ENCODE results near the gene MYO1F.
"Not testable (repeated sequence)": the region's sequence is repeated elsewhere in the genome, so short reads cannot be mapped to it uniquely, and the experiment has no call there.

Gene MYO1F

GRCh38 chr19:8600064-8600463 is 22.8 kb upstream of the MYO1F start:
- no peak for DNase-seq (ENCODE audit: low read depth)

GRCh38 chr19:8596168-8596567 is 18.9 kb upstream of the MYO1F start:
- DNase-seq (ENCODE audit: low read depth), result no peak

GRCh38 chr19:8595651-8596050 is 18.4 kb upstream of the MYO1F start:
- no peak for DNase-seq (ENCODE audit: low read depth)

GRCh38 chr19:8593931-8594330 is 16.7 kb upstream of the MYO1F start:
- no peak for DNase-seq (ENCODE audit: low read depth)

- peak; percentile 96 for DNase-seq (ENCODE audit: low read depth)
Observed at GRCh38 chr19:8592231-8593009, 15.2 kb upstream of the MYO1F start.

GRCh38 chr19:8589177-8589714 is 12.0 kb upstream of the MYO1F start:
- DNase-seq (ENCODE audit: low read depth), result no peak

GRCh38 chr19:8585894-8586750 is 8.9 kb upstream of the MYO1F start:
- DNase-seq (ENCODE audit: low read depth), result peak; percentile 40

- DNase-seq (ENCODE audit: low read depth), result no peak
Observed at GRCh38 chr19:8584965-8585893, 8.0 kb upstream of the MYO1F start.

- peak; percentile 73 for DNase-seq (ENCODE audit: low read depth)
Observed at GRCh38 chr19:8580710-8581281, 3.6 kb upstream of the MYO1F start.

- peak; percentile 68 for DNase-seq (ENCODE audit: low read depth)
Observed at GRCh38 chr19:8578642-8579265, 1.5 kb upstream of the MYO1F start.

GRCh38 chr19:8577741-8578140 is 499 bp upstream of the MYO1F start:
- DNase-seq (ENCODE audit: low read depth), result no peak

GRCh38 chr19:8576273-8576993 is 809 bp downstream of the MYO1F start:
- DNase-seq (ENCODE audit: low read depth), result no peak

- DNase-seq (ENCODE audit: low read depth), result peak; percentile 28
Observed at GRCh38 chr19:8575467-8575997, 1.7 kb downstream of the MYO1F start.

GRCh38 chr19:8574619-8574922 is 2.7 kb downstream of the MYO1F start:
- DNase-seq (ENCODE audit: low read depth), result not testable (repeated sequence)

- no peak for DNase-seq (ENCODE audit: low read depth)
Observed at GRCh38 chr19:8573316-8573715, 3.9 kb downstream of the MYO1F start.

GRCh38 chr19:8571006-8571411 is 6.2 kb downstream of the MYO1F start:
- DNase-seq (ENCODE audit: low read depth), result peak; percentile 31

- no peak for DNase-seq (ENCODE audit: low read depth)
Observed at GRCh38 chr19:8569066-8569771, 8.0 kb downstream of the MYO1F start.

GRCh38 chr19:8567522-8568172 is 9.6 kb downstream of the MYO1F start:
- DNase-seq (ENCODE audit: low read depth), result no peak

- no peak for DNase-seq (ENCODE audit: low read depth)
Observed at GRCh38 chr19:8566855-8567254, 10.4 kb downstream of the MYO1F start.

Measured in T follicular helper cell (primary cell).